ENCODE measurements around the gene ZFP62. TPM values are rescaled to one million over a fixed set of nuclear protein-coding genes. Genes with fewer than 3 reads are reported as not detected.
"Not testable (repeated sequence)": the region's sequence is repeated elsewhere in the genome, so short reads cannot be mapped to it uniquely, and the experiment has no call there.

Gene ZFP62
- total RNA-seq, 4 donors from 2014 or later: 8.5 to 43.6 (median 34.6) TPM

DNA sequence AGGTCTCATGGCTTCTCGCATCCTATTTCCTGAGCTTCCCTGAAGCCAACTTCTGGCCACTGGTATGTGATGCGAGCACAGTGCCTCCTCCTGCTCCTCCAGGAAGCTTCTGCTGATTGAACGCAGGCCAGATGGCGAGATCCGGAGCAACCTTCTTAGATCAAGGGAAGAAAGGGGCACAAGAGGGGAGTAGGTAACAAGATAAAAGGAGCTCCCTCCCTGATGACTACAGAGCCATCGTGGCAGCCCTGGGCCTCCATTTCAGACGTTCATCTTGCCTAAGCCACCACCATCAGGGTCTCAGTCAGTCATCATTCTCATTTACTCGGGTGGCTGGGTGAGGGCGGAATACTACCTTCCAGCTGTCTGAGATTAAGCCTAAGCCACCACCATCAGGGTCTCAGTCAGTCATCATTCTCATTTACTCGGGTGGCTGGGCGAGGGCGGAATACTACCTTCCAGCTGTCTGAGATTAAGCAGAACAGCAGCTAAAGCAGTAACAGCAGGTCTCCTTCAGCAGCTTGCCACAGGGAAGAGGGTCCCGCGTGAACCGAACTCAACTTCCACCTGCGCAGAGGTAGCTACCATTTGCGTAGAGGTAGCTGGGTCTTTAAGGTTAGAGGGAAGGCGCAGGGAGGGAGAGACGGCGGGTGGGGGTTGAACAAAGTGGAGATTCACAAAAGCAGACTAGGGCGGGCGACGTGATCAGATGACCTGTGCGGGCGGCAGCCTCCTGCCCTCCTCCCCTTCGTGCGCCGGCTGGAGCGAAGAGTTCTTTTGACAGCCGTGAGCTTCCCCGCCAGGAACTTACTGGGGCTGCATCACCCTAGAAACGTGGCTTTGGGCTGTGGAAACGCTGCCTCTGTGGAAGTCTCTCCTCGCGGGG is 30.6 kb downstream of the ZFP62 start:
- Histone ChIP-seq H3K9me3 (no peaks in the 10 kb centered on the region), H3K27ac (peak overlapping the region; percentile 94 to 97), H3K36me3 (no peaks in the 10 kb centered on the region), H3K4me1 (peaks cover 0 to 10% of the 10 kb centered on the region in 2 donors), H3K4me3 (peak overlapping the region; percentile 75 to 90), H3K27me3 (no peaks in the 10 kb centered on the region)
- peak in 1 of 2 donors; percentile 9 for TF ChIP-seq POLR2A (IDR thresholded peaks at IDR 0.05)
- TF ChIP-seq, protein P1, sequence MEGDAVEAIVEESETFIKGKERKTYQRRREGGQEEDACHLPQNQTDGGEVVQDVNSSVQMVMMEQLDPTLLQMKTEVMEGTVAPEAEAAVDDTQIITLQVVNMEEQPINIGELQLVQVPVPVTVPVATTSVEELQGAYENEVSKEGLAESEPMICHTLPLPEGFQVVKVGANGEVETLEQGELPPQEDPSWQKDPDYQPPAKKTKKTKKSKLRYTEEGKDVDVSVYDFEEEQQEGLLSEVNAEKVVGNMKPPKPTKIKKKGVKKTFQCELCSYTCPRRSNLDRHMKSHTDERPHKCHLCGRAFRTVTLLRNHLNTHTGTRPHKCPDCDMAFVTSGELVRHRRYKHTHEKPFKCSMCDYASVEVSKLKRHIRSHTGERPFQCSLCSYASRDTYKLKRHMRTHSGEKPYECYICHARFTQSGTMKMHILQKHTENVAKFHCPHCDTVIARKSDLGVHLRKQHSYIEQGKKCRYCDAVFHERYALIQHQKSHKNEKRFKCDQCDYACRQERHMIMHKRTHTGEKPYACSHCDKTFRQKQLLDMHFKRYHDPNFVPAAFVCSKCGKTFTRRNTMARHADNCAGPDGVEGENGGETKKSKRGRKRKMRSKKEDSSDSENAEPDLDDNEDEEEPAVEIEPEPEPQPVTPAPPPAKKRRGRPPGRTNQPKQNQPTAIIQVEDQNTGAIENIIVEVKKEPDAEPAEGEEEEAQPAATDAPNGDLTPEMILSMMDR (IDR thresholded peaks at IDR 0.05): no peak
- DNase-seq: peak; percentile 63 to 68
- intact Hi-C loops (cut with DNase I; ENCODE audit: low total_unique reads): no loop called here

DNA sequence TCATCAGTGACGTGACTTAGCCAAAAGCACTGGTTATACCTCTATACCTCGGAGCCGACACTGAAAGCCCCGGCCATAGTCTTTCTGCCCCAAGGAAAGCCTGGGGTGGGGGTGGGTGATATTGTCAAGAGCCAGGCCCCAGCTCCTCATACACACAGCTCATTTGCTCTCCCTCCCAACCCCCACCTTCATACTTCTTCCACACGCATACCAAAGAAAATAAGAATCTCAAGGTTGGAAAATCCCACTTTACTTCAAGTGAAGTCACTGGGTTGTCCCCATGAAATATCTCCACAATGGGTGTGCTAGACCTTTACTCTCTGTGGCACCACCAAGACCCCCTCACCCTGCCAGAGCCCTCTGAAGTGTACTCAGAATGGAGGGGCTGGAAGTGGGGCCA is 31.4 kb downstream of the ZFP62 start:
- no peak for DNase-seq
- Histone ChIP-seq H3K27ac (peak overlapping the region; percentile 94 to 97), H3K27me3 (no peaks in the 10 kb centered on the region), H3K4me1 (peaks cover 0 to 14% of the 10 kb centered on the region in 2 donors), H3K36me3 (no peaks in the 10 kb centered on the region), H3K4me3 (peak overlapping the region in 1 of 2 donors; percentile 75), H3K9me3 (no peaks in the 10 kb centered on the region)
- no peak for TF ChIP-seq POLR2A (IDR thresholded peaks at IDR 0.05)
- TF ChIP-seq, protein P1 (IDR thresholded peaks at IDR 0.05): no peak
- intact Hi-C loops (cut with DNase I; ENCODE audit: low total_unique reads): no loop called here

DNA sequence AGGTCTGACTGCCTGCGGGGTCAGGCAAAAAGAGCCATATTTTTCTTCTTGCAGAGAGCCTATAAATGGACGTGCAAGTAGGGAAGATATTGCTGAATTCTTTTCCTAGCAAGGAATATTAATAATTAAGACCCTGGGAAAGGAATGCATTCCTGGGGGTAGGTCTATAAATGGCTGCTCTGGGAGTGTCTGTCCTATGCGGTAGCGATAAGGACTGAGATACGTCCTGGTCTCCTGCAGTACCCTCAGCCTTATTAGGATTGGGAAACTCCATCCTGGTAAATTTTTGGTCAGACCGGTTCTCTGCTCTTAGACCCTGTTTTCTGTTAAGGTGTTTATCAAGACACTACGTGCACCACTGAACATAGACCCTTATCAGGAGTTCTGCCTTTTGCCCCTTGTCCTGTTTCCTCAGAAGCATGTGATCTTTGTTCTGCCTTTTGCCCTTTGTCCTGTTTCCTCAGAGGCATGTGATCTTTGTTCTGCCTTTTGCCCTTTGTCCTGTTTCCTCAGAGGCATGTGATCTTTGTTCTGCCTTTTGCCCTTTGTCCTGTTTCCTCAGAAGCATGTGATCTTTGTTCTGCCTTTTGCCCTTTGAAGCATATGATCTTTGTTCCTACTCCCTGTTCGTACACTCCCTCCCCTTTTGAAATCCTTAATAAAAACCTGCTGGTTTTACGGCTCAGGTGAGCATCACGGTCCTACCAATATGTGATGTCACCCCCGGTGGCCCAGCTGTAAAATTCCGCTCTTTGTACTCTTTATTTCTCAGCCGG is 32.1 kb downstream of the ZFP62 start:
- peaks cover 0 to 14% of the 10 kb centered on the region in 2 donors for H3K4me1 ChIP-seq
- H3K36me3 ChIP-seq; H3K27me3 ChIP-seq; intact Hi-C loops (cut with DNase I; ENCODE audit: low total_unique reads); H3K9me3 ChIP-seq; H3K4me3 ChIP-seq; DNase-seq: not testable (repeated sequence)
- H3K27ac ChIP-seq: peak overlapping the region in 1 of 2 donors; percentile 97

DNA sequence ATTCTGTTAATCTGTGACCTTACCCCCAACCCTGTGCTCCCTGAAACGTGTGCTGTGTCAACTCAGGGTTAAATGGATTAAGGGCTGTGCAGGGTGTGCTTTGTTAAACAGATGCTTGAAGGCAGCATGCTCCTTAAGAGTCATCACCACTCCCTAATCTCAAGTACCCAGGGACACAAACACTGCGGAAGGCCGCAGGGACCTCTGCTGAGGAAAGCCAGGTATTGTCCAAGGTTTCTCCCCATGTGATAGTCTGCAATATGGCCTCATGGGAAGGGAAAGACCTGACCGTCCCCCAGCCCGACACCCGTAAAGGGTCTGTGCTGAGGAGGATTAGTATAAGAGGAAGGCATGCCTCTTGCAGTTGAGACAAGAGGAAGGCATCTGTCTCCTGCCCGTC is 33.7 kb downstream of the ZFP62 start:
- intact Hi-C loops (cut with DNase I; ENCODE audit: low total_unique reads); H3K27ac ChIP-seq; H3K9me3 ChIP-seq; DNase-seq; H3K36me3 ChIP-seq; H3K27me3 ChIP-seq; H3K4me3 ChIP-seq: not testable (repeated sequence)
- peaks cover 0 to 14% of the 10 kb centered on the region in 2 donors for H3K4me1 ChIP-seq

DNA sequence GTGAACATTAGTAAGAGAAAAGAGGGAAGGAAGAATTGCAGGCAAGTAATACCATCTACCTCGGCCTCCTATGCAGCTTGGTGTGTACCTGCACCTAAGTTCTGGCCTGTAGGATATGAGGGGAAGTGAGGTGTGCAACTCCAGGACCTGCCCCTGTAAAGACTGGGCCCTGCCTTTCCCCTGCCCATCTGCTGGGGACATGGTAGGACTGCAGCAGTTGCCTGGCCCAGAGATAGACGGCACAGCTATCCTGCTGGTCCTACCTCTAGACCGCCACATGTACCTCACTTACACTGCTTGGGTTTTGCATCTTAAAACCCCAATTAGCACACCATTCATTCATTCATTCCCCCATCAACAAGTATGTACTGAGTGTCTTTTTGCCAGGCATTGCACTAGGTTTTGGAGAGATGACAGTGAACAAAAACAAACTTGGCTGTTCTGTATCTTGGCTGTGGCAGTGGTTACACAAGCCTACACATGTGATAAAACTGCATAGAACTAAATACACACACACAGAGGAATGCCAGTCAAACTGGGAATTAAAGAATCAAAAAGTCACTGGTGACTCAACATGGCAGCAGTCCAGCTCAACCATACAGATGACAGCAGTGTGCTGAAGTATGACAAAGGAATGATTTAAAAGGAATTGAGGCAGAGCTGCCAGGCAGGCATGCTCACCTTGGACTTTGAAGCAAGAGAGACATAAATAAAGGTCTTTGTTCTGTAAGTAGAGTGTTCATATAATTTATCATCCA is 35.1 kb downstream of the ZFP62 start:
- intact Hi-C loops (cut with DNase I; ENCODE audit: low total_unique reads): no loop called here

More for the DNA sequence above, 35.1 kb downstream of the ZFP62 start:
- no peak for DNase-seq
- H3K36me3 ChIP-seq: no peaks in the 10 kb centered on the region
- no peaks in the 10 kb centered on the region for H3K9me3 ChIP-seq
- no peaks in the 10 kb centered on the region for H3K27me3 ChIP-seq
- TF ChIP-seq POLR2A (IDR thresholded peaks at IDR 0.05): no peak
- TF ChIP-seq, protein P1 (IDR thresholded peaks at IDR 0.05): no peak
- H3K27ac ChIP-seq: peak overlapping the region; percentile 72 to 86
- peaks cover 0 to 14% of the 10 kb centered on the region in 2 donors for H3K4me1 ChIP-seq
- no peak overlapping the region for H3K4me3 ChIP-seq

Data from uterus (tissue), 4 donors.